ENCODE data around the gene RAPSN. TPM values are rescaled to one million over a fixed set of nuclear protein-coding genes. Genes with fewer than 3 reads are reported as not detected.

RAPSN gene
- total and polyA plus RNA-seq, 12 donors: 0.18 to 5.1 (median 2.1) TPM

DNA sequence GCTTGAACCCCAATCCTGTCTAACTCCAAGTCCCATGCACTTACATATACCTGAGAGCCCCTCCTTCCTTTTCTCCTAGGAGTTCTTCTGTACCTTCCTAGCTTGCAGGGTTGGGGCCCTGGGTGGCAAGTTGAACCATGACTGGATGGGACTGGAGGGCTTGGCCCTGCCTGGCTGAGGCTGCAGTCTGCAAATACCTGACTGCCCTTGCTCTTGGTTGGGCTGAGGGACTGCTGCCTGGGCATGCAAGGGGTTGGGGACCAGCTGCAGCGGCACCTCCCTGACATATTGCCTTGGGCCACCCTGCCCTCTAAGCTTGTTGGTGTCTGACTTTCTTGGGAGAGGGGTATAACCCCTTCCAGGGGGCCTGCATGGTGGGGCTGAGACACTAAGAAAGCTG is 50.4 kb downstream of the RAPSN start:
- Histone ChIP-seq H3K27ac (no peak overlapping the region), H3K4me1 (replicated peaks in 1 of 2) (peaks cover 16% of the 10 kb centered on the region in 2 donors), H3K9me3 (replicated peaks in 1 of 3) (no peaks in the 10 kb centered on the region), H3K4me3 (no peak overlapping the region), H3K27me3 (no peaks in the 10 kb centered on the region), H3K36me3 (replicated peaks in 1 of 2) (no peaks in the 10 kb centered on the region)
- TF ChIP-seq, protein P1, sequence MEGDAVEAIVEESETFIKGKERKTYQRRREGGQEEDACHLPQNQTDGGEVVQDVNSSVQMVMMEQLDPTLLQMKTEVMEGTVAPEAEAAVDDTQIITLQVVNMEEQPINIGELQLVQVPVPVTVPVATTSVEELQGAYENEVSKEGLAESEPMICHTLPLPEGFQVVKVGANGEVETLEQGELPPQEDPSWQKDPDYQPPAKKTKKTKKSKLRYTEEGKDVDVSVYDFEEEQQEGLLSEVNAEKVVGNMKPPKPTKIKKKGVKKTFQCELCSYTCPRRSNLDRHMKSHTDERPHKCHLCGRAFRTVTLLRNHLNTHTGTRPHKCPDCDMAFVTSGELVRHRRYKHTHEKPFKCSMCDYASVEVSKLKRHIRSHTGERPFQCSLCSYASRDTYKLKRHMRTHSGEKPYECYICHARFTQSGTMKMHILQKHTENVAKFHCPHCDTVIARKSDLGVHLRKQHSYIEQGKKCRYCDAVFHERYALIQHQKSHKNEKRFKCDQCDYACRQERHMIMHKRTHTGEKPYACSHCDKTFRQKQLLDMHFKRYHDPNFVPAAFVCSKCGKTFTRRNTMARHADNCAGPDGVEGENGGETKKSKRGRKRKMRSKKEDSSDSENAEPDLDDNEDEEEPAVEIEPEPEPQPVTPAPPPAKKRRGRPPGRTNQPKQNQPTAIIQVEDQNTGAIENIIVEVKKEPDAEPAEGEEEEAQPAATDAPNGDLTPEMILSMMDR (IDR thresholded peaks at IDR 0.05): no peak
- no peak for TF ChIP-seq POLR2A (IDR thresholded peaks at IDR 0.05)
- no peak for DNase-seq
- WGBS, 4 donors: 89 to 100% (median 100%) methylated on average over 1 of the region's 1 CpG
- intact Hi-C loops (cut with DNase I): no loop called here

DNA sequence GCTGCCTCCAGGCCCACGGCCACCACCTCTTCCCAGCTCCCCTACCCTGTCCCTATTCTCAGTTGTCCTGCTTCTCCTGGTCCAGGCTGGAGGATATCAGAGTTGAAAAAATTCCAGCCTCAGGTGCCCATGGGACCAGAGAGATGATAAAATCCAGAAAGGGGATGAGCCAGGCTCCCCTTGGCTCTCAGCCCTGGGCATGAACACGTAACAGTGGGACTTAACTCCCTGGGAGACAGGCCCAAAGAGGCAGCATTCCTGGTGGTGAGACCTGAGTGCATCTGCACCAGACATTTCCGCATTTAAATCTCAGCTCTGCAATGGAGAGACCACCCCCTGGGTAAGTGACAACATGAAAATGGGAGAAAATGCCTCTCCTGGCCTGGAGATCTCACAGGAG is 50.9 kb downstream of the RAPSN start:
- peaks cover 16% of the 10 kb centered on the region in 2 donors for H3K4me1 ChIP-seq (replicated peaks in 1 of 2)
- intact Hi-C loops (cut with DNase I): no loop called here
- H3K9me3 ChIP-seq (replicated peaks in 1 of 3): no peaks in the 10 kb centered on the region
- no peak for DNase-seq
- no peak overlapping the region for H3K4me3 ChIP-seq
- no peak overlapping the region for H3K27ac ChIP-seq
- no peak for TF ChIP-seq POLR2A (IDR thresholded peaks at IDR 0.05)
- TF ChIP-seq, protein P1 (IDR thresholded peaks at IDR 0.05): no peak
- H3K27me3 ChIP-seq: no peaks in the 10 kb centered on the region
- WGBS, 4 donors: 89 to 96% (median 90%) methylated on average over 3 of the region's 3 CpGs
- H3K36me3 ChIP-seq (replicated peaks in 1 of 2): no peaks in the 10 kb centered on the region

DNA sequence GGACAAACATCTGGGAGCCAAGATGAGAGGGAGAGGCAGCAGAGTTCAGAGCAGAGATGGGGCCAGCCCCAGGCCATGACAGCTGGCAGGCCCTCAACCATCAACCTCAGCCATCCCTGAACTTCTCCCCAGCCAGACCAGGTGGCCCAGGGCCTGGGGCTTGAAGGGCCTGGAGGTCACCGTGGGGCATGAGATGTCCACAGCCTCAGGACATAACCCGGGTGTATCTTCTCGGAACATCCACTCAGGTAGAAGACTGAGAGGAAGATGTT is 53.0 kb downstream of the RAPSN start:
- Histone ChIP-seq H3K9me3 (replicated peaks in 1 of 3) (no peaks in the 10 kb centered on the region), H3K4me3 (no peak overlapping the region), H3K27me3 (no peaks in the 10 kb centered on the region), H3K36me3 (replicated peaks in 1 of 2) (no peaks in the 10 kb centered on the region), H3K4me1 (replicated peaks in 1 of 2) (peaks cover 12% of the 10 kb centered on the region in 2 donors), H3K27ac (peak overlapping the region in 3 of 5 donors; percentile 75 to 96 (median 86))
- WGBS, 4 donors: 90 to 93% (median 90%) methylated on average over 2 to 3 of the region's 3 CpGs
- no peak for DNase-seq
- TF ChIP-seq, protein P1 (IDR thresholded peaks at IDR 0.05): no peak
- TF ChIP-seq POLR2A (IDR thresholded peaks at IDR 0.05): no peak
- intact Hi-C loops (cut with DNase I): no loop called here

DNA sequence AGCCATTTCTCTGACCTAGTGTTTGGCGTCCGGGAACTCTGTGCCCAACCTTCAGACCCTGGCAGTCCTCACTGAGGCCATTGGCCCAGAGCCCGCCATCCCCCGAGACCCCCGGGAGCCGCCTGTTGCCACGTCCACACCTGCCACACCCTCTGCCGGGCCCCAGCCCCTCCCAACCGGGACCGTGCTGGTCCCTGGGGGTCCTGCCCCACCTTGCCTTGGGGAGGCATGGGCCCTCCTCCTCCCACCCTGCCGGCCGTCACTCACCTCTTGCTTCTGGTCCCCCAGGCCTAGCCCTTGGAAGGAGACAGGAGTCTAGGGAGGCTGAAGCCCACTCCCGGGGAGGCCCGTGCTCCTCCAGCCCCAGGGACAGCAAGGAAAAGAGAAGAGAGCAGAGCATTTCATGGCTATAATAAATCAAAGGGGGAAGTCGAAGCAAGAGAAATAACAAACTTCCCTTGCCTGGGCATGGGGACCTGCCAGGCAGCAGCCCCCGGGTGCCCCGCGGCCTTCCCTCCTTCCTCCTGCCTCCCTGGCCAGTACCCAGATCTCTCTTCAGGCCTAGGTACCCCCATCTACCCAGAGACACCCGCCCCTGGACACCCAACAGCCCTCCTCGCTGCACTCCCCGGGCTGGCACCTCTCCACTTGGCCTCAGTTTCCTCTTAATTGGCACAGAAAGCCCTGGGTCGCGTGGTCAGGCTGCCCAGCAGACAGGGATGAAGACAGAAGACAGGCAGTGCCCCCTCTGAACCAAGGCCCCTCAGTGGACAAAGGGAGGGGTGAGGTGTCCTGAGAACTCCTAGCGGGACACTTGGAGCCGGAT is 53.5 kb downstream of the RAPSN start:
- H3K27ac ChIP-seq: peak overlapping the region; percentile 75 to 96 (median 86)
- H3K27me3 ChIP-seq: no peaks in the 10 kb centered on the region
- WGBS, 4 donors: 67 to 74% (median 73%) methylated on average over 18 to 25 of the region's 25 CpGs
- no peak for DNase-seq
- H3K4me3 ChIP-seq: peak overlapping the region in 1 of 4 donors; percentile 11
- no peaks in the 10 kb centered on the region for H3K36me3 ChIP-seq (replicated peaks in 1 of 2)
- peaks cover 6 to 7% of the 10 kb centered on the region in 2 donors for H3K4me1 ChIP-seq (replicated peaks in 1 of 2)
- no peak for TF ChIP-seq POLR2A (IDR thresholded peaks at IDR 0.05)
- TF ChIP-seq, protein P1 (IDR thresholded peaks at IDR 0.05): no peak
- H3K9me3 ChIP-seq (replicated peaks in 1 of 3): no peaks in the 10 kb centered on the region
- intact Hi-C loops (cut with DNase I): no loop called here

Measured in adrenal gland (tissue), 12 donors.